HepG2 (cell line): Measurements from ENCODE around the gene ALG9. TPM values are rescaled to one million over a fixed set of nuclear protein-coding genes. Genes with fewer than 3 reads are reported as not detected.

Experiments used
- ATAC-seq: fragments of 200-7000 bp; cut with Tn5 transposase; 3 replicates; pipeline ENCODE4 v1.9.1; 2020; ENCODE audit warnings: mild to moderate bottlenecking, moderate library complexity
- BruUV-seq: library from RNA; stranded (reverse); fragments of 400-500 nt; replicated peaks from 2 replicates; lab custom pipeline; 2021; lab: Mats Ljungman, UMichigan
- CTCF ChIA-PET: fragments of 300-600 bp; formaldehyde crosslinking; extraction: SDS; loops from one replicate; lab custom pipeline; 2021; ENCODE audit warnings: low total read pairs, inconsistent platforms, low intra/inter-chr PET ratio; lab: Yijun Ruan, JAX
- POLR2A ChIA-PET: fragments of 350-600 bp; sonication (Branson Sonifier 250); formaldehyde crosslinking; loops from one replicate; lab custom pipeline; 2020; ENCODE audit warnings: antibody characterized with exemption, inconsistent platforms; lab: Yijun Ruan, JAX
- DNase-seq: peaks from one replicate; pipeline ENCODE4 v3.0.0-alpha.2; 2015; ENCODE audit warnings: low spot score
- FAIRE-seq: peaks from 3 replicates; lab custom pipeline; 2011; peaks lifted over from hg19 to GRCh38; lab: Jason Lieb, UNC
- H2AFZ ChIP-seq: one replicate; pipeline ENCODE4 v1.6.1; 2011; ENCODE audit warnings: low read length, inconsistent platforms
- H3K27ac ChIP-seq: fragments of 300-600 bp; 3 replicates; pipeline ENCODE4 v1.8.0; 2011; ENCODE audit warnings: mixed run types, mild to moderate bottlenecking, mixed read lengths, low read length, inconsistent platforms; ENCODE audit not compliant: insufficient read depth; ENCODE audit errors: extremely low read length
- H3K27me3 ChIP-seq, 2 experiments: fragments of 200-600 bp in 1 of 2; 2 replicates in 1 of 2; 3 replicates in 1 of 2; pipeline versions ENCODE4 v1.6.0 to v1.8.0; 2011; ENCODE audit warnings: low read length in 2 of 2, mild to moderate bottlenecking in 2 of 2, moderate library complexity in 2 of 2, inconsistent platforms in 1 of 2; ENCODE audit not compliant: insufficient read depth in 2 of 2, control insufficient read depth in 1 of 2
- H3K36me3 ChIP-seq, 2 experiments: fragments of 200-600 bp in 1 of 2; replicated peaks in 1 of 2; 2 replicates in 1 of 2; 3 replicates in 1 of 2; pipeline versions ENCODE4 v1.5.1 to v1.8.0; 2011; ENCODE audit warnings: low read length in 2 of 2, inconsistent platforms in 1 of 2; ENCODE audit not compliant: insufficient read depth in 2 of 2, control insufficient read depth in 1 of 2
- H3K4me1 ChIP-seq: 2 replicates; pipeline ENCODE4 v1.5.1; 2012; ENCODE audit warnings: low read length, inconsistent platforms; ENCODE audit not compliant: insufficient read depth
- H3K4me2 ChIP-seq: 2 replicates; pipeline ENCODE4 v1.6.0; 2011; ENCODE audit warnings: low read depth, low read length, inconsistent platforms
- H3K4me3 ChIP-seq, 3 experiments: fragments of 200-600 bp in 1 of 3; sonication (generic), shearing (Covaris generic) in 1 of 3; replicated peaks in 1 of 3; 2 replicates each; pipeline ENCODE4 v1.5.1; 2011 to 2016; ENCODE audit warnings: low read length in 3 of 3, inconsistent platforms in 2 of 3, low read depth in 2 of 3, mild to moderate bottlenecking in 2 of 3, control low read depth in 1 of 3, mixed read lengths in 1 of 3; ENCODE audit not compliant: insufficient read depth in 1 of 3
- H3K79me2 ChIP-seq: one replicate; pipeline ENCODE4 v1.6.1; 2011; ENCODE audit warnings: low read length, inconsistent platforms; ENCODE audit not compliant: insufficient read depth
- H3K9ac ChIP-seq: 2 replicates; pipeline ENCODE4 v1.6.0; 2011; ENCODE audit warnings: mild to moderate bottlenecking, low read depth, low read length, inconsistent platforms; ENCODE audit not compliant: insufficient read depth
- H3K9me3 ChIP-seq: 2 replicates; pipeline ENCODE4 v1.5.1; 2012; ENCODE audit warnings: mild to moderate bottlenecking, low read length
- H4K20me1 ChIP-seq: 2 replicates; pipeline ENCODE4 v1.6.0; 2011; ENCODE audit warnings: inconsistent platforms, mild to moderate bottlenecking, low read length, moderate library complexity; ENCODE audit not compliant: insufficient read depth
- ASH2L ChIP-seq: fragments of 300-600, 200-600 bp; sonication (generic); IDR thresholded peaks from 2 replicates; pipeline ENCODE4 v1.7.0; 2017; ENCODE audit warnings: low read depth, mild to moderate bottlenecking, moderate library complexity, mixed read lengths, low read length; ENCODE audit not compliant: insufficient read length
- CBX5 ChIP-seq: sonication (generic); formaldehyde crosslinking; IDR thresholded peaks from 2 replicates; pipeline ENCODE4 v1.4.0; 2020; ENCODE audit warnings: missing genetic modification reagents, borderline replicate concordance
- CCDC6 ChIP-seq: sonication (generic); formaldehyde crosslinking; IDR thresholded peaks from 2 replicates; pipeline ENCODE4 v1.8.1; 2022; ENCODE audit warnings: mild to moderate bottlenecking, missing genetic modification reagents, moderate library complexity
- ETV6 ChIP-seq: sonication (generic); formaldehyde crosslinking; conservative IDR thresholded peaks from 2 replicates; pipeline ENCODE4 v1.4.0; 2020; ENCODE audit warnings: missing genetic modification reagents
- FOXA3 ChIP-seq: IDR thresholded peaks from 2 replicates; pipeline ENCODE4 v1.6.1; 2016; ENCODE audit warnings: missing genetic modification reagents, missing compliant biosample characterization
- MATR3 ChIP-seq: sonication (generic); formaldehyde crosslinking; IDR thresholded peaks from 2 replicates; pipeline ENCODE4 v1.4.0; 2020; ENCODE audit warnings: missing genetic modification reagents
- MXD1 ChIP-seq: sonication (generic); formaldehyde crosslinking; IDR thresholded peaks from 2 replicates; pipeline ENCODE4 v1.4.0; 2020; ENCODE audit warnings: mild to moderate bottlenecking, missing genetic modification reagents
- NR2F1 ChIP-seq, 2 experiments: fragments of 450-650 bp in 1 of 2; formaldehyde crosslinking in 1 of 2; IDR thresholded peaks; 2 replicates each; pipeline versions ENCODE4 v1.5.0 to v1.6.1; 2016 to 2020; ENCODE audit warnings: mild to moderate bottlenecking in 1 of 2, missing compliant biosample characterization in 1 of 2, missing genetic modification reagents in 1 of 2, moderate library complexity in 1 of 2
- NR2F2 ChIP-seq: IDR thresholded peaks from 2 replicates; pipeline ENCODE4 v1.6.1; 2012; ENCODE audit warnings: low read depth, inconsistent platforms, borderline replicate concordance
- POLR2A ChIP-seq, 2 experiments: IDR thresholded peaks; 2 replicates each; pipeline ENCODE4 v1.6.1; 2011; ENCODE audit warnings: low read depth in 2 of 2, low read length in 2 of 2, mild to moderate bottlenecking in 1 of 2, moderate library complexity in 1 of 2; ENCODE audit not compliant: insufficient read depth in 1 of 2
- SP1 ChIP-seq, 2 experiments: fragments of 450-650 bp in 1 of 2; sonication (generic) in 1 of 2; formaldehyde crosslinking in 1 of 2; IDR thresholded peaks; 2 replicates each; pipeline versions ENCODE4 v1.4.0 to v1.6.1; 2016 to 2020; ENCODE audit warnings: missing genetic modification reagents in 1 of 2
- ZNF777 ChIP-seq: sonication (generic); formaldehyde crosslinking; IDR thresholded peaks from 2 replicates; pipeline ENCODE4 v1.4.0; 2020; ENCODE audit warnings: missing genetic modification reagents
- WGBS: methylation state at CpG from one replicate; pipeline ENCODE4 v1.1.6; 2017; ENCODE audit warnings: low lambda C conversion rate; 5-methylcytosine and 5-hydroxymethylcytosine counted together
- in situ Hi-C: cut with HindIII; loops from 2 replicates; pipeline ENCODE4 v1.10.0; 2017; ENCODE audit warnings: low pct_unique_long_range_greater_than_20kb; ENCODE audit not compliant: extremely low pct_ligation_motif_present
- intact Hi-C: fragments of 100-400 bp; cut with micrococcal nuclease; formaldehyde crosslinking; loops from one replicate; pipeline ENCODE4 v1.10.0; 2022; ENCODE audit not compliant: unreplicated experiment
- polyA plus RNA-seq, 8 experiments: library from polyadenylated mRNA; depleted of rRNA in 3 of 8; stranded (reverse) in 7 of 8; unstranded in 1 of 8; fragments of >200 nt; fragmentation: Illumina TruSeq in 4 of 8; extraction: Trizol in 4 of 8; gene quantifications; 2 replicates each; pipeline versions ENCODE4 v1.2.1 to v1.2.3, GENCODE V29; 2011 to 2016; ENCODE audit warnings: low read depth in 4 of 8, missing spikeins in 1 of 8, mixed read lengths in 1 of 8; ENCODE audit not compliant: insufficient read depth in 1 of 8
- total RNA-seq, 5 experiments: library from RNA; depleted of rRNA; stranded (reverse); fragments of >200 nt; fragmentation: Illumina TruSeq; extraction: Trizol; gene quantifications; 2 replicates each; pipeline ENCODE4 v1.2.3, GENCODE V29; 2016; ENCODE audit warnings: low read depth in 1 of 5
- TF ChIP-seq, protein P1 (sequence below): sonication (generic); formaldehyde crosslinking; IDR thresholded peaks from 2 replicates; pipeline ENCODE4 v1.9.0; 2021; ENCODE audit warnings: missing genetic modification reagents, borderline replicate concordance
- TF ChIP-seq, protein P2 (sequence below): IDR thresholded peaks from 2 replicates; pipeline ENCODE4 v1.6.1; 2012; ENCODE audit warnings: inconsistent platforms
- TF ChIP-seq, protein P3 (sequence below): sonication (generic); formaldehyde crosslinking; IDR thresholded peaks from 2 replicates; pipeline ENCODE4 v1.9.0; 2021; ENCODE audit warnings: missing genetic modification reagents, mild to moderate bottlenecking, borderline replicate concordance
- TF ChIP-seq, protein P4 (sequence below): sonication (generic); formaldehyde crosslinking; conservative IDR thresholded peaks from 2 replicates; pipeline ENCODE4 v1.4.0; 2020; ENCODE audit warnings: missing genetic modification reagents

ALG9 gene
- total and polyA plus RNA-seq, 2 of the 13 experiments (the other 11 are each of a cell fraction or from before 2014, with no cell fraction given): 39.4 to 40.6 TPM

- TF ChIP-seq, protein P1, sequence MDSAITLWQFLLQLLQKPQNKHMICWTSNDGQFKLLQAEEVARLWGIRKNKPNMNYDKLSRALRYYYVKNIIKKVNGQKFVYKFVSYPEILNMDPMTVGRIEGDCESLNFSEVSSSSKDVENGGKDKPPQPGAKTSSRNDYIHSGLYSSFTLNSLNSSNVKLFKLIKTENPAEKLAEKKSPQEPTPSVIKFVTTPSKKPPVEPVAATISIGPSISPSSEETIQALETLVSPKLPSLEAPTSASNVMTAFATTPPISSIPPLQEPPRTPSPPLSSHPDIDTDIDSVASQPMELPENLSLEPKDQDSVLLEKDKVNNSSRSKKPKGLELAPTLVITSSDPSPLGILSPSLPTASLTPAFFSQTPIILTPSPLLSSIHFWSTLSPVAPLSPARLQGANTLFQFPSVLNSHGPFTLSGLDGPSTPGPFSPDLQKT (CRISPR knock-in tag): no peak
- no peak for TF ChIP-seq NR2F2
- TF ChIP-seq CCDC6: no peak
- no peak for TF ChIP-seq ASH2L
- TF ChIP-seq, protein P2, sequence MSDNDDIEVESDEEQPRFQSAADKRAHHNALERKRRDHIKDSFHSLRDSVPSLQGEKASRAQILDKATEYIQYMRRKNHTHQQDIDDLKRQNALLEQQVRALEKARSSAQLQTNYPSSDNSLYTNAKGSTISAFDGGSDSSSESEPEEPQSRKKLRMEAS: no peak
- TF ChIP-seq, all 625 proteins: peak for 0
These were observed 55.9 kb downstream of the ALG9 start (continued) for GRCh38 chr11:111815489-111815888.

DNA sequence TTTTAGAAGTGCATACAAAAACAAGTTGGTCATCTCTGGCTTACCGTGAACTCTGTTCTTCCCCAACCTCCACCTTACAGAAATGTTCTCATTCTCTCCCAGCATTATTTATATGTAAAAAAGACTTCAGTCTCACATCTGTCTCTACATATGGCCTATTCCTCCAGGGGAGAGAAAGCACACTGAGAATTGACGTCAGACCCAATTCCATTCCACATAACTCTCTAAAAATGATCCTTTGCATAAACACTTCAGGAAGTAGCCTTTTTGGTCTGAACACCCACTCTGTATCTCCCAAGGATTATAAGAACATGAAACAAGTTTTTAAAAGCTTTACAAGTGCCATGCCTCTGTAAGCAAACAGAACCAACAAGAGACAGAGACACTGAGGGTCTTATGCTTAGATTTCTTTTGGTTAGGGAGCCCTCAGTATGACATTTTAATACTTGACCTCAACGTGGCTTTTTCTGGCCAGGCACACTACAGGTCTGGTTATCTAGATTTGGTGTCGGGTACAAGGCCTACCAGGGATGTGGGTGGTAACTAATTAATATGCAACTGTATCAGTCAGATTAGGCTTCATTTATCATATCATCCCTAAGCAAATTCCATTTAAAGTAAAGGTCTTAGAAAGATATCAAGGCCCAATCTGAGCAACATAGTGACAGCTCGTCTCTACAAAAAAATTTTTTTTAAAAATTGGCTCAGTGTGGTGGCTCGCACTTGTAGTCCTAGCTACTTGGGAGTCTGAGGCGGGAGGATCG, 56.6 kb downstream of the ALG9 start:
- POLR2A ChIA-PET: no interaction called here
- FAIRE-seq (no peak), ATAC-seq (no peak), DNase-seq (no peak)
- intact Hi-C loops: no loop called here
- no peaks in the 10 kb centered on the region for H3K27me3 ChIP-seq
- H3K36me3 ChIP-seq: 0 out of 5 replicates have a peak, but pooled peaks cover 5 to 8% of the 10 kb centered on the region in 2 experiments
- BruUV-seq: no TSS peak
- H3K27ac ChIP-seq: no peak overlapping the region
- CTCF ChIA-PET: no interaction called here
- H3K9ac ChIP-seq: no peak overlapping the region
- no peak overlapping the region for H3K4me2 ChIP-seq
- in situ Hi-C loops: no loop called here
- no peaks in the 10 kb centered on the region for H3K9me3 ChIP-seq
- no peak overlapping the region for H2AFZ ChIP-seq
- H3K79me2 ChIP-seq: no peaks in the 10 kb centered on the region
- H4K20me1 ChIP-seq: no peaks in the 10 kb centered on the region
- H3K4me1 ChIP-seq: peaks cover 18% of the 10 kb centered on the region
- no peak overlapping the region for H3K4me3 ChIP-seq
- WGBS: 95% methylated on average over 8 of the region's 8 CpGs
- TF ChIP-seq ETV6 (CRISPR knock-in tag): no peak
- TF ChIP-seq MATR3: no peak
- TF ChIP-seq SP1 (IDR thresholded peaks at IDR 0.05): no peak
- no peak for TF ChIP-seq SP1 (CRISPR knock-in tag; IDR thresholded peaks at IDR 0.05)
- TF ChIP-seq ZNF777 (CRISPR knock-in tag): no peak
- no peak for TF ChIP-seq POLR2A (IDR thresholded peaks at IDR 0.05; ENCODE audit: insufficient read depth in 1 of 2, low read depth in 2 of 2, low read length in 2 of 2)
- TF ChIP-seq NR2F1 (CRISPR knock-in tag; IDR thresholded peaks at IDR 0.05): no peak
- TF ChIP-seq, protein P3, sequence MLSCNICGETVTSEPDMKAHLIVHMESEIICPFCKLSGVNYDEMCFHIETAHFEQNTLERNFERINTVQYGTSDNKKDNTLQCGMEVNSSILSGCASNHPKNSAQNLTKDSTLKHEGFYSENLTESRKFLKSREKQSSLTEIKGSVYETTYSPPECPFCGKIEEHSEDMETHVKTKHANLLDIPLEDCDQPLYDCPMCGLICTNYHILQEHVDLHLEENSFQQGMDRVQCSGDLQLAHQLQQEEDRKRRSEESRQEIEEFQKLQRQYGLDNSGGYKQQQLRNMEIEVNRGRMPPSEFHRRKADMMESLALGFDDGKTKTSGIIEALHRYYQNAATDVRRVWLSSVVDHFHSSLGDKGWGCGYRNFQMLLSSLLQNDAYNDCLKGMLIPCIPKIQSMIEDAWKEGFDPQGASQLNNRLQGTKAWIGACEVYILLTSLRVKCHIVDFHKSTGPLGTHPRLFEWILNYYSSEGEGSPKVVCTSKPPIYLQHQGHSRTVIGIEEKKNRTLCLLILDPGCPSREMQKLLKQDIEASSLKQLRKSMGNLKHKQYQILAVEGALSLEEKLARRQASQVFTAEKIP: no peak
- TF ChIP-seq, protein P4, sequence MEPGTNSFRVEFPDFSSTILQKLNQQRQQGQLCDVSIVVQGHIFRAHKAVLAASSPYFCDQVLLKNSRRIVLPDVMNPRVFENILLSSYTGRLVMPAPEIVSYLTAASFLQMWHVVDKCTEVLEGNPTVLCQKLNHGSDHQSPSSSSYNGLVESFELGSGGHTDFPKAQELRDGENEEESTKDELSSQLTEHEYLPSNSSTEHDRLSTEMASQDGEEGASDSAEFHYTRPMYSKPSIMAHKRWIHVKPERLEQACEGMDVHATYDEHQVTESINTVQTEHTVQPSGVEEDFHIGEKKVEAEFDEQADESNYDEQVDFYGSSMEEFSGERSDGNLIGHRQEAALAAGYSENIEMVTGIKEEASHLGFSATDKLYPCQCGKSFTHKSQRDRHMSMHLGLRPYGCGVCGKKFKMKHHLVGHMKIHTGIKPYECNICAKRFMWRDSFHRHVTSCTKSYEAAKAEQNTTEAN (CRISPR knock-in tag): no peak
- no peak for TF ChIP-seq MXD1 (CRISPR knock-in tag)
- no peak for TF ChIP-seq FOXA3 (CRISPR knock-in tag)
- TF ChIP-seq CBX5 (CRISPR knock-in tag): no peak
